H9 (cell line): Measurements from ENCODE around the gene ATRN. TPM values are rescaled to one million over a fixed set of nuclear protein-coding genes. Genes with fewer than 3 reads are reported as not detected.
A peak's percentile ranks its signal among the peaks of the same experiment; 100 is the strongest.

Experiments used
- DNase-seq: peaks from one replicate; pipeline ENCODE4 v3.0.0-alpha.2; 2017
- H2AFZ ChIP-seq: one replicate; pipeline ENCODE4 v1.6.1; 2013; ENCODE audit warnings: mild to moderate bottlenecking, low read length, control low read depth, moderate library complexity
- H2AK5ac ChIP-seq: 2 replicates; pipeline ENCODE4 v1.6.1; 2013; ENCODE audit warnings: low read length, control low read depth, mixed read lengths; ENCODE audit not compliant: insufficient read length
- H2BK120ac ChIP-seq: one replicate; pipeline ENCODE4 v1.6.1; 2013; ENCODE audit warnings: low read depth, mild to moderate bottlenecking, low read length, control low read depth, inconsistent platforms; ENCODE audit not compliant: poor library complexity, severe bottlenecking
- H2BK12ac ChIP-seq: 2 replicates; pipeline ENCODE4 v1.6.1; 2013; ENCODE audit warnings: low read length, control low read depth, mixed read lengths, low read depth; ENCODE audit not compliant: insufficient read length
- H2BK15ac ChIP-seq: 2 replicates; pipeline ENCODE4 v1.6.1; 2013; ENCODE audit warnings: low read depth, low read length, control low read depth
- H2BK20ac ChIP-seq: one replicate; pipeline ENCODE4 v1.6.1; 2013; ENCODE audit warnings: low read depth, mild to moderate bottlenecking, low read length, control low read depth, inconsistent platforms; ENCODE audit not compliant: poor library complexity, severe bottlenecking
- H2BK5ac ChIP-seq: 2 replicates; pipeline ENCODE4 v1.6.1; 2013; ENCODE audit warnings: low read length, control low read depth, mixed read lengths; ENCODE audit not compliant: insufficient read length
- H3K14ac ChIP-seq: 2 replicates; pipeline ENCODE4 v1.6.1; 2013; ENCODE audit warnings: low read length, control low read depth; ENCODE audit not compliant: insufficient read depth
- H3K18ac ChIP-seq: 2 replicates; pipeline ENCODE4 v1.6.1; 2013; ENCODE audit warnings: low read depth, mild to moderate bottlenecking, mixed read lengths, low read length, control low read depth; ENCODE audit not compliant: insufficient read length
- H3K23ac ChIP-seq: 2 replicates; pipeline ENCODE4 v1.6.1; 2013; ENCODE audit warnings: low read length, control low read depth, mixed read lengths, low read depth; ENCODE audit not compliant: insufficient read length
- H3K23me2 ChIP-seq: 2 replicates; pipeline ENCODE4 v1.6.1; 2013; ENCODE audit warnings: low read depth, mild to moderate bottlenecking, mixed read lengths, low read length, control low read depth; ENCODE audit not compliant: insufficient read length, poor library complexity, severe bottlenecking
- H3K27ac ChIP-seq: 2 replicates; pipeline ENCODE4 v1.5.1; 2013; ENCODE audit warnings: low read length, control low read depth, mixed read lengths, low read depth; ENCODE audit not compliant: insufficient read length
- H3K27me3 ChIP-seq: 2 replicates; pipeline ENCODE4 v1.6.1; 2013; ENCODE audit warnings: low read length, control low read depth, inconsistent platforms; ENCODE audit not compliant: insufficient read depth
- H3K4ac ChIP-seq: 2 replicates; pipeline ENCODE4 v1.6.1; 2013; ENCODE audit warnings: low read depth, mild to moderate bottlenecking, control low read depth, inconsistent platforms, low read length, moderate library complexity
- H3K4me1 ChIP-seq: 2 replicates; pipeline ENCODE4 v1.6.1; 2013; ENCODE audit warnings: low read length, control low read depth, inconsistent platforms; ENCODE audit not compliant: insufficient read depth
- H3K4me2 ChIP-seq: 2 replicates; pipeline ENCODE4 v1.6.1; 2013; ENCODE audit warnings: low read length, control low read depth, mixed read lengths; ENCODE audit not compliant: insufficient read length, insufficient read depth
- H3K56ac ChIP-seq: 2 replicates; pipeline ENCODE4 v1.6.1; 2013; ENCODE audit warnings: low read depth, mild to moderate bottlenecking, mixed read lengths, low read length, control low read depth; ENCODE audit not compliant: insufficient read length
- H3K79me1 ChIP-seq: 2 replicates; pipeline ENCODE4 v1.6.1; 2013; ENCODE audit warnings: low read depth, mild to moderate bottlenecking, moderate library complexity, low read length, control low read depth, inconsistent platforms; ENCODE audit not compliant: insufficient read depth, poor library complexity, severe bottlenecking
- H3K79me2 ChIP-seq: 2 replicates; pipeline ENCODE4 v1.6.1; 2013; ENCODE audit warnings: low read length, control low read depth, inconsistent platforms; ENCODE audit not compliant: insufficient read depth
- H3K9ac ChIP-seq: 2 replicates; pipeline ENCODE4 v1.6.1; 2013; ENCODE audit warnings: low read length, control low read depth, mixed read lengths; ENCODE audit not compliant: insufficient read length; ENCODE audit errors: extremely low read depth
- H3K9me3 ChIP-seq: one replicate; pipeline ENCODE4 v1.6.1; 2013; ENCODE audit warnings: low read depth, low read length, inconsistent platforms; ENCODE audit not compliant: control insufficient read depth
- H3T11ph ChIP-seq: one replicate; pipeline ENCODE4 v1.6.1; 2013; ENCODE audit warnings: mild to moderate bottlenecking, low read length, control low read depth, inconsistent platforms
- H4K20me1 ChIP-seq: one replicate; pipeline ENCODE4 v1.6.1; 2013; ENCODE audit not compliant: control insufficient read depth, insufficient read length, insufficient read depth
- H4K5ac ChIP-seq: 2 replicates; pipeline ENCODE4 v1.6.1; 2013; ENCODE audit warnings: low read depth, mild to moderate bottlenecking, mixed read lengths, low read length, control low read depth; ENCODE audit not compliant: insufficient read length
- H4K8ac ChIP-seq: replicated peaks from 2 replicates; pipeline ENCODE4 v1.6.1; 2013; ENCODE audit warnings: low read length, control low read depth, mixed read lengths, low read depth; ENCODE audit not compliant: insufficient read length
- H4K91ac ChIP-seq: 2 replicates; pipeline ENCODE4 v1.6.1; 2013; ENCODE audit warnings: low read depth, mild to moderate bottlenecking, moderate library complexity, mixed read lengths, low read length, control low read depth; ENCODE audit not compliant: insufficient read length
- H3K27ac Mint-ChIP-seq, 3 experiments: 2 replicates in 2 of 3; 3 replicates in 1 of 3; pipeline ENCODE4 v1.8.0; 2020 to 2021; ENCODE audit warnings: mixed read lengths in 3 of 3, mild to moderate bottlenecking in 1 of 3, moderate library complexity in 1 of 3
- H3K27me3 Mint-ChIP-seq: 2 replicates; pipeline ENCODE4 v1.8.0; 2021; ENCODE audit warnings: low read depth, mild to moderate bottlenecking, moderate library complexity, mixed read lengths
- H3K36me3 Mint-ChIP-seq, 3 experiments: 2 replicates in 2 of 3; 3 replicates in 1 of 3; pipeline ENCODE4 v1.8.0; 2020 to 2021; ENCODE audit warnings: low read depth in 3 of 3, mixed read lengths in 3 of 3; ENCODE audit not compliant: insufficient read depth in 1 of 3
- H3K4me1 Mint-ChIP-seq, 2 experiments: 2 replicates each; pipeline ENCODE4 v1.8.0; 2020; ENCODE audit warnings: mixed read lengths in 2 of 2
- H3K4me3 Mint-ChIP-seq, 2 experiments: 2 replicates in 1 of 2; 3 replicates in 1 of 2; pipeline ENCODE4 v1.8.0; 2020 to 2021; ENCODE audit warnings: mild to moderate bottlenecking in 2 of 2, mixed read lengths in 2 of 2, moderate library complexity in 1 of 2
- H3K9me3 Mint-ChIP-seq, 2 experiments: 2 replicates in 1 of 2; 3 replicates in 1 of 2; pipeline ENCODE4 v1.8.0; 2020; ENCODE audit warnings: mild to moderate bottlenecking in 2 of 2, mixed read lengths in 2 of 2, moderate library complexity in 1 of 2
- WGBS: extraction: QIAGEN DNeasy Blood & Tissue Kit; methylation state at CpG from one replicate; pipeline ENCODE4 v1.1.7; 2013; ENCODE audit warnings: missing lambda C conversion rate, low lambda C conversion rate, mixed read lengths; ENCODE audit not compliant: insufficient read length; ENCODE audit errors: extremely low coverage; 5-methylcytosine and 5-hydroxymethylcytosine counted together
- total RNA-seq: library from RNA; stranded (reverse); gene quantifications from 2 replicates; pipeline ENCODE4 v1.2.1, GENCODE V29; 2021
- TF ChIP-seq, protein P1 (sequence below): fragments of 200-600 bp; sonication (generic); conservative IDR thresholded peaks from 3 replicates; pipeline ENCODE4 v1.8.0; 2021; ENCODE audit warnings: antibody characterized with exemption, mild to moderate bottlenecking

The ATRN gene
- total RNA-seq, 1 experiment from 2014 or later = 23.1 TPM

- no peak overlapping the region for H3K4ac ChIP-seq
- H2AK5ac ChIP-seq = no peak overlapping the region
- no peak overlapping the region for H3K56ac ChIP-seq
- H3K23ac ChIP-seq = no peak overlapping the region
- H3K79me1 ChIP-seq = no peaks in the 10 kb centered on the region
- WGBS = no CpG with 5 or more reads among the region's 8 CpGs
- no peak overlapping the region for H2BK20ac ChIP-seq
- peak overlapping the region; percentile 24 for H4K5ac ChIP-seq
- H4K91ac ChIP-seq = no peak overlapping the region
- Mint-ChIP-seq H3K4me3 (no peak overlapping the region), H3K27me3 (peaks cover 49% of the 10 kb centered on the region), H3K4me1 (peaks cover 5 to 12% of the 10 kb centered on the region in 2 experiments; a peak in 3 of 4 replicates), H3K9me3 (peaks cover 3 to 8% of the 10 kb centered on the region in 2 experiments; a peak in 2 of 5 replicates), H3K36me3 (no peaks in the 10 kb centered on the region; a peak in 2 of 7 replicates), H3K27ac (0 out of 7 replicates have a peak overlapping the region, but pooled peaks of 1 of the 3 experiments have one; percentile 33)
- no peaks in the 10 kb centered on the region for H3K23me2 ChIP-seq
- H2AFZ ChIP-seq = no peak overlapping the region
- no peak overlapping the region for H3K4me2 ChIP-seq
- TF ChIP-seq, protein P1, sequence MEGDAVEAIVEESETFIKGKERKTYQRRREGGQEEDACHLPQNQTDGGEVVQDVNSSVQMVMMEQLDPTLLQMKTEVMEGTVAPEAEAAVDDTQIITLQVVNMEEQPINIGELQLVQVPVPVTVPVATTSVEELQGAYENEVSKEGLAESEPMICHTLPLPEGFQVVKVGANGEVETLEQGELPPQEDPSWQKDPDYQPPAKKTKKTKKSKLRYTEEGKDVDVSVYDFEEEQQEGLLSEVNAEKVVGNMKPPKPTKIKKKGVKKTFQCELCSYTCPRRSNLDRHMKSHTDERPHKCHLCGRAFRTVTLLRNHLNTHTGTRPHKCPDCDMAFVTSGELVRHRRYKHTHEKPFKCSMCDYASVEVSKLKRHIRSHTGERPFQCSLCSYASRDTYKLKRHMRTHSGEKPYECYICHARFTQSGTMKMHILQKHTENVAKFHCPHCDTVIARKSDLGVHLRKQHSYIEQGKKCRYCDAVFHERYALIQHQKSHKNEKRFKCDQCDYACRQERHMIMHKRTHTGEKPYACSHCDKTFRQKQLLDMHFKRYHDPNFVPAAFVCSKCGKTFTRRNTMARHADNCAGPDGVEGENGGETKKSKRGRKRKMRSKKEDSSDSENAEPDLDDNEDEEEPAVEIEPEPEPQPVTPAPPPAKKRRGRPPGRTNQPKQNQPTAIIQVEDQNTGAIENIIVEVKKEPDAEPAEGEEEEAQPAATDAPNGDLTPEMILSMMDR = no peak
- H4K20me1 ChIP-seq = no peaks in the 10 kb centered on the region
- no peak overlapping the region for H2BK5ac ChIP-seq
- no peak overlapping the region for H3K9ac ChIP-seq
- no peak overlapping the region for H3K18ac ChIP-seq
- no peak overlapping the region for H3T11ph ChIP-seq
- no peak for DNase-seq
- H3K4me1 ChIP-seq = no peaks in the 10 kb centered on the region; the same call in 1 of the 2 replicates
- H4K8ac ChIP-seq = no peak overlapping the region
- H3K27ac ChIP-seq = no peak overlapping the region
- H2BK12ac ChIP-seq = no peak overlapping the region
- peak overlapping the region; percentile 18; the same call in 1 of the 2 replicates for H3K14ac ChIP-seq
- no peak overlapping the region for H2BK15ac ChIP-seq
- H3K9me3 ChIP-seq = no peaks in the 10 kb centered on the region
- no peak overlapping the region for H2BK120ac ChIP-seq
- no peaks in the 10 kb centered on the region for H3K79me2 ChIP-seq
- peaks cover 5% of the 10 kb centered on the region; the same call in 1 of the 2 replicates for H3K27me3 ChIP-seq
These were observed 188.1 kb downstream of the ATRN start for GRCh38 chr20:3658716-3659491.
